ENCODE data around the gene ALKBH3.

ALKBH3 gene

DNA sequence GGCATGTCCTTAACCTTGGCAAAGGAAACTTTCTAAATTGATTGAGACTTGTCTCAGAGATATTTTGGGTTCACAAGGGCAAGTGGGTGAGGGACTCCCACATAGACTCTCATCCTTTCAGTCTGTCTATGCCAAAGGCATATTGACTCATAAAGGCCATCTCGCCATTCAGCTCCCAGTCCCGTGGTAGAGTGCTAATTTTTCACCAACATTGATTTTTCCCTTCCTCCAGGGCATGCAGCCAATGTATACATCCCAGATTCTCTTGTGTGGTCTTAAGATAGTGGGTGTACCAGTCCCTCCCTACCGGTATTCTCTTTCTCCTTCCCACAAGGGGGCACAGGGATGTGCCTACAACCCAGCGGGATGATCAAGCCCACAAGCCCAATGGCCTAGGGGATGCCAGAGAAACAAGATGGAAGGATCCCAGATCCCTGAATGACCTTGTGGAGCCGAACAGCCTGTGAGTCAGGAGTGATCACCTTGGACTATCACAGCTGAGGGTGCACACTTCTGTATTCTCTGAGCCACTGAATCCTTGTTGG, 69.8 kb downstream of the ALKBH3 start:
- TF ChIP-seq, protein P1, sequence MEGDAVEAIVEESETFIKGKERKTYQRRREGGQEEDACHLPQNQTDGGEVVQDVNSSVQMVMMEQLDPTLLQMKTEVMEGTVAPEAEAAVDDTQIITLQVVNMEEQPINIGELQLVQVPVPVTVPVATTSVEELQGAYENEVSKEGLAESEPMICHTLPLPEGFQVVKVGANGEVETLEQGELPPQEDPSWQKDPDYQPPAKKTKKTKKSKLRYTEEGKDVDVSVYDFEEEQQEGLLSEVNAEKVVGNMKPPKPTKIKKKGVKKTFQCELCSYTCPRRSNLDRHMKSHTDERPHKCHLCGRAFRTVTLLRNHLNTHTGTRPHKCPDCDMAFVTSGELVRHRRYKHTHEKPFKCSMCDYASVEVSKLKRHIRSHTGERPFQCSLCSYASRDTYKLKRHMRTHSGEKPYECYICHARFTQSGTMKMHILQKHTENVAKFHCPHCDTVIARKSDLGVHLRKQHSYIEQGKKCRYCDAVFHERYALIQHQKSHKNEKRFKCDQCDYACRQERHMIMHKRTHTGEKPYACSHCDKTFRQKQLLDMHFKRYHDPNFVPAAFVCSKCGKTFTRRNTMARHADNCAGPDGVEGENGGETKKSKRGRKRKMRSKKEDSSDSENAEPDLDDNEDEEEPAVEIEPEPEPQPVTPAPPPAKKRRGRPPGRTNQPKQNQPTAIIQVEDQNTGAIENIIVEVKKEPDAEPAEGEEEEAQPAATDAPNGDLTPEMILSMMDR (IDR thresholded peaks at IDR 0.05; ENCODE audit: insufficient read depth, low read length, poor library complexity, severe bottlenecking): no peak
- no peak overlapping the region for H3K4me3 ChIP-seq (replicated peaks; ENCODE audit: low read depth, low read length)
- H3K27me3 ChIP-seq (replicated peaks; ENCODE audit: control insufficient read depth, insufficient read depth, low read length): no peaks in the 10 kb centered on the region; the same call in 1 of the 2 replicates
- no peaks in the 10 kb centered on the region for H3K36me3 ChIP-seq (ENCODE audit: control insufficient read depth, insufficient read depth, low read length)
- DNase-seq (ENCODE audit: extremely low read depth, insufficient read length): no peak

DNA sequence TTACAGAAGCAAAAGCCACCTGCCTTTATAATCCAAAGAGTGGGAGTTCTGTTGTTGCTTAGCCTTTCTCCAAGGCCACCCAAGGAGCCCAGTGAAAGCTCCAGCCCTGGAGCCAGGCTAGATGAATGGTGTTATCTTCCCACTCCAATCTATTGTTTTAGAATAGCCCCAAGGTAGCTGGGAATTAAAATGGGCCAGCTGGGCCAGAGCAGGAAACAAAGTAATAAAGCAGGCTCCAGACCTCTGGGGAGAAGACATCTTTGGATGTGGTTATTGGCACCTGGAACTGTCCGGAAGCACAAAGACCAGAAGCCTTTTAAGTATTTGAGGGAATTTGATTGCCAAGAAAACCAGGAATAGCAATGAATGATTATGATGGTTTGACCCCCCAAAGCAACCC, 70.6 kb downstream of the ALKBH3 start:
- DNase-seq (ENCODE audit: extremely low read depth, insufficient read length): no peak
- TF ChIP-seq, protein P1 (IDR thresholded peaks at IDR 0.05; ENCODE audit: insufficient read depth, low read length, poor library complexity, severe bottlenecking): no peak

DNA sequence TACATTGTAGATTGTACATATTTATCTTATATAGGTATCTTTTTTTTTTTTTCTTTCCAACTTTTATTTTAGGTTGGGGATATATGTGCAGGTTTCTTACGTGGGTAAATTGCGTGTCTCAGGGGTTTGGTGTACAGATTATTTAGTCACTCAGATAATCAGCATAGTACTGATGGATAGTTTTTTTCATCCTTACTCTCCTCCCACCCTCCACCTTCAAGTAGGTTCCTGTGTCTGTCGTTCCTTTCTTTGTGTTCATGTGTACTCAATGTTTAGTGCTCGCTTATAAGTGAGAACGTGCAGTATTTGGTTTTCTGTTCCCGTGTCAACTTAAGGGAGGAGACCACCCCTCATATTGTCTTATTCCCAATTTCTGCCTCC, 71.4 kb downstream of the ALKBH3 start:
- DNase-seq (ENCODE audit: extremely low read depth, insufficient read length): no peak
- H3K36me3 ChIP-seq (ENCODE audit: control insufficient read depth, insufficient read depth, low read length): no peaks in the 10 kb centered on the region

More for the DNA sequence above, 70.6 kb downstream of the ALKBH3 start:
- Histone ChIP-seq H3K36me3 (ENCODE audit: control insufficient read depth, insufficient read depth, low read length) (no peaks in the 10 kb centered on the region), H3K27me3 (replicated peaks; ENCODE audit: control insufficient read depth, insufficient read depth, low read length) (no peaks in the 10 kb centered on the region; the same call in 1 of the 2 replicates), H3K4me3 (replicated peaks; ENCODE audit: low read depth, low read length) (no peak overlapping the region)

DNA sequence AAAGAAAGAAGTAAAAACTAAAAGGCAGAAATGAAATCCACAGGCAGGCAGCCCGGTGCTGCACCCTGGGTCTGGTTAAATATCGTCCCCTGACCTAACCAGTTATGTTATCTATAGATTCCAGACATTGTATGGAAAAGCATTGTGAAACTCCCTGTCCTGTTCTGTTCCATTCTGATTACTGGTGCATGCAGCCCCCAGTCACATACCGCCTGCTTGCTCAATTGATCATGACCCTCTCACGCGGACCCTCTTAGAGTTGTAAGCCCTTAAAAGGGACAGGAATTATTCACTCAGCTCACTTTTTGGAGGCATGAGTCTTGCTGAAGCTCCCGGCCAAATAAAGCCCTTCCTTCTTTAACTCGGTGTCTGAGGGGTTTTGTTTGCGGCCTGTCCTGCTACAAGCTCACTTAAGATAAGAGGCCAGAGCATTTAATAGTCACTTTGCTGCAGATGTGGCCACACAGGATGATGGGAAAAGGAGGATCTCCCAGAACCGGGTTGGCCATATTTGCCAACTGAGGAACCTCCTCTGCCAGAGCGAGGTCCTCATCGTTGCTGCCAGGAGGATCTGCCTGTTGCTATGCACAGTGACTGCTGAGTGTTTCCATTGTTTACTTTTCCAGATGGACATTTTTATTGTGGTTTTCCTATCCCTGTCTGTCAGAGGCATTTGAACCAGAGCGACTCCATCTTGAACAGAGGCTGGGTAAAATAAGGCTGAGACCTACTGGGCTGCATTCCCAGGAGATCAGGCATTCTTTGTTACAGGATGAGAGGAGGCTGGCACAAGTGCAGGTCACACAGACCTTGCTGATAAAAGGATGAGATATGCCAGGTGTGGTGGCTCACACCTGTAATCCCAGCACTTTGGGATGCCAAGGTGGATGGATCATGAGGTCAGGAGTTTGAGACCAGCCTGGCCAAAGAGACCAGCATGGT, 72.0 kb downstream of the ALKBH3 start:
- Histone ChIP-seq H3K36me3 (ENCODE audit: control insufficient read depth, insufficient read depth, low read length) (no peaks in the 10 kb centered on the region), H3K4me3 (replicated peaks; ENCODE audit: low read depth, low read length) (no peak overlapping the region), H3K27me3 (replicated peaks; ENCODE audit: control insufficient read depth, insufficient read depth, low read length) (no peaks in the 10 kb centered on the region)
- TF ChIP-seq, protein P1 (IDR thresholded peaks at IDR 0.05; ENCODE audit: insufficient read depth, low read length, poor library complexity, severe bottlenecking): no peak
- no peak for DNase-seq (ENCODE audit: extremely low read depth, insufficient read length)

More for the DNA sequence above, 71.4 kb downstream of the ALKBH3 start:
- TF ChIP-seq, protein P1 (IDR thresholded peaks at IDR 0.05; ENCODE audit: insufficient read depth, low read length, poor library complexity, severe bottlenecking): no peak
- Histone ChIP-seq H3K4me3 (replicated peaks; ENCODE audit: low read depth, low read length) (no peak overlapping the region), H3K27me3 (replicated peaks; ENCODE audit: control insufficient read depth, insufficient read depth, low read length) (no peaks in the 10 kb centered on the region)

DNA sequence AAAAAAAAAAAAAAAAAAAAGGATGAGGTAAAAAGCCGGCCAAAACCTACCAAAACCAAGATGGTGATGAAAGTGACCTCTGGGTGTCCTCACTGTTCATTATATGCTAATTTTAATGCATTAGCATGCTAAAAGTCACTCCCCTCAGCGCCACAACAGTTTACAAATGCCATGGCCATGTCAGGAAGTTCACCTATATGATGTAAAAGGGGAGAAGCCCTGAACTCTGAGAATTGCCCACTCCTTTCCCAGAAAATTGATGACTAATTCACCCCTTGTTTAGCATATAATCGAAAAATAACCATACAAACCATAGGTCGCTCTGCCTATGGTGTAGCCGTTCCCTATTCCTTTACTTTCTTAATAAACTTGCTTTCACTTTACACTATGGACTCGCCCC, 72.9 kb downstream of the ALKBH3 start:
- no peak for DNase-seq (ENCODE audit: extremely low read depth, insufficient read length)
- Histone ChIP-seq H3K27me3 (replicated peaks; ENCODE audit: control insufficient read depth, insufficient read depth, low read length) (no peaks in the 10 kb centered on the region), H3K36me3 (ENCODE audit: control insufficient read depth, insufficient read depth, low read length) (no peaks in the 10 kb centered on the region)

More for the DNA sequence above, 72.9 kb downstream of the ALKBH3 start:
- no peak overlapping the region for H3K4me3 ChIP-seq (replicated peaks; ENCODE audit: low read depth, low read length)
- TF ChIP-seq, protein P1 (IDR thresholded peaks at IDR 0.05; ENCODE audit: insufficient read depth, low read length, poor library complexity, severe bottlenecking): no peak
